ENCODE results near the gene BABAM2.
"Not testable (repeated sequence)": the region's sequence is repeated elsewhere in the genome, so short reads cannot be mapped to it uniquely, and the experiment has no call there.

BABAM2 gene

DNA sequence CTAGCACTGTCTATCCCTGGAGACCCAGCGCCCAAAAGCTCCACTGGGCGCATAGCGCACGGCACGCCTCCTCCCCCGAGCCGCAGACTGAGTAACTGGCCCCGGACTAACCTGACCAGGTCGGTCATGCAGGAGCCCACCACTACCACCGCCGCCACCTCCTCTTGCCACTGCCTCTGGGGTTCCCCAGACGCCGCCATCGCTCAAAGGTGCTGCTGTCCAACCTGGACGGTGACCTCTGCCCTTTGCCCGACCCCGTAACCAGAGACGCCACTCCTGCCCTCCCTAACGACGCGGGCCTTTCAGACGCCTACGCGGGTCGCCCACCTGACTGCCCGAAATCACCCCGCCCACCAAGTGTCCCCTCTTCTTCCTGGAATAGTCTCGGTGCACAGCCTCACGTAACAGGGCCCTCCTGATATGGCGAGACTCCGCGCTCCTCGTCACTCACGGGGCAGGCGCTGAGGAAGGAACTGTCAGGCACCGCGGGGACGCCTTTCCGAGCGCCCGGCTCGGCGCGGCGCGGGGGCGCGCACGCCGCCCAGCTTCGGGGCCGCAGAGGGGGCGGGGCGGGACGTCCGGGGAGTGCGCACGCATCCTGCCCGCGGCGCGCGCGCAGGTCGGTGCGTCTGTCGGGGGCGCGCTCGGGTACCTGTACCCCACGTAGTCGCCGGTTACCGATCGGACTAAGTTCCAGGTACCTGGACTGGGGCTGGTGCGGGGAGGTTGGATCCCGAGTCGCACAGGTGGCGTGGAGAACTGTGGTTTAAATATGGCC, at the start of gene BABAM2, which contains the start of gene RBKS:
TSS of gene BABAM2 (plus strand) at position 584 of the 778 bp plus-strand sequence. CDS start 3,828 bp downstream, outside the sequence.
TSS of gene RBKS (minus strand) at position 242 of the 778 bp plus-strand sequence. CDS start at position 200, 42 bp downstream.
- peak; percentile 74 for DNase-seq

DNA sequence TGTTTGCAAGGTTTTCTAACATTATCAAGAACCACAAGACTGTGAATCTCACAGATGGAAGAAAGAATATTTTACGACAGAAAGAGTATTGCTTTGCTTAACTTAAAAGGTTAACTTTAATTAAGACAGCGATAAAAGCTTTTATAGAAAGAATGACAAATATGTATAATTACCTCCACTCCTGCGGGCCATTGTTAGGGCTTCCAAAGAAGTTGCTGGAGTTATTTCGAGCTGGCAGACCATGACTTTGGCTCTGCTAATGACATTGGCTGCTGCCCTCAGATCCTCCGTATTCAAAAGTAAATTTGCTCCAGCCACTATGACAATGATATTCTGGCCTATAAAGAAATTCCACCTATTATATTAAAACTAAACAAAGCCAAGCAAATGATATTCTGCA, 47.6 kb upstream of the BABAM2 start:
- no peak for DNase-seq

DNA sequence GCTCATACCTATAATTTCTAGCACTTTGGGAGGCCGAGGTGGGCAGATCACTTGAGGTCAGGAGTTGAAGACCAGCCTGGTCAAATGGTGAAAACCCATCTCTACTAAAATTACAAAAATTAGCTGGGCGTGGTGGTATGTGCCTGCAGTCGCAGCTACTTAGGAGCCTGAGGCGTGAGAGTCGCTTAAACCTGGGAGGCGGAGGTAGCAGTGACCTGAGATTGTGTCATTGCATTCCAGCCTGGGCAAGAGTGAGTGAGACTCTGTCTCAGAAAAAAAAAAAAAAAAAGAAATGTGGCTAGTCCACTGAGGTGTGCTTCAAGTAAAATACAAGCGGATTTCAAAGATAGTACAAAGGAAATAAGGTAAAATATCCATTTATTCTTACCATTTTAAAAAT, 46.5 kb upstream of the BABAM2 start:
- no peak for DNase-seq

DNA sequence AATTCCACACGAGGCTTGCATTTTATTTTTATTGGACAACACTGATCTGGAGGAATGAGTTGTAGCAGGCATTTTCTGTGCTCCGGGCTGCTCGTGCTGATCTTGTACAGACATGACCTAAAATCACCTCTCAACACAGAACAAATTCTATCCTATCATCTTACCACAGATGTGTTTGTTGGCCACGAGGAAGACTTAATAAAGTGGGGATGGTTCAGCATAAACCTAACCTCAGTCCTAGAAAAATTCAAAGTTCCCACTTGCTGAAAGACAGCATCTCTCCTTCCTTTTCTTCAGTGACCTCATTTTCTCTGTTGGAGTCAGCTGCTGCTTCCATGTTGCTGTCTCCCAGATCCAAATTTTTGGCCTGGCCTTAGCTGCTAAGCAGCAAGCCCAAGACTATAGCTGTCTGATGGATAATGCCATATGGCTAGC, 45.7 kb upstream of the BABAM2 start:
- DNase-seq: no peak

DNA sequence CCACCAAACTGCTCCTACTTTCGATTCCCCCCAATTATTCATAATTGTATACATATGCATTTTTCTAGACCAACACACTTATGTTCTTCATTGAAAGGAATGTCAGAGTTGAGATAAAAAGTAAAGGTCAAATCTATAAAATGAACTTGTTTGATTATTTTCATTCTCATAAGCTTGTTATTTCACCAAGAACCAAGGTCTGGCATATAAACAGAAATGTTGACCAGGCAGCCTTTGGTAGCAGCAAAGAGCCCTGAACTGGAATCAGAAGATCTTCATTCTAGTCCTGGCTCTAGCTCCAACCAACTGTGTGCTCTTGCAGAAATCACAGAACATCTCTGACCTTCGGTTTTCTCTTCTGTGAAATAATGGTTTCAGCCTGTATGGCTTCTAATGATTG, 43.2 kb upstream of the BABAM2 start:
- DNase-seq: no peak

DNA sequence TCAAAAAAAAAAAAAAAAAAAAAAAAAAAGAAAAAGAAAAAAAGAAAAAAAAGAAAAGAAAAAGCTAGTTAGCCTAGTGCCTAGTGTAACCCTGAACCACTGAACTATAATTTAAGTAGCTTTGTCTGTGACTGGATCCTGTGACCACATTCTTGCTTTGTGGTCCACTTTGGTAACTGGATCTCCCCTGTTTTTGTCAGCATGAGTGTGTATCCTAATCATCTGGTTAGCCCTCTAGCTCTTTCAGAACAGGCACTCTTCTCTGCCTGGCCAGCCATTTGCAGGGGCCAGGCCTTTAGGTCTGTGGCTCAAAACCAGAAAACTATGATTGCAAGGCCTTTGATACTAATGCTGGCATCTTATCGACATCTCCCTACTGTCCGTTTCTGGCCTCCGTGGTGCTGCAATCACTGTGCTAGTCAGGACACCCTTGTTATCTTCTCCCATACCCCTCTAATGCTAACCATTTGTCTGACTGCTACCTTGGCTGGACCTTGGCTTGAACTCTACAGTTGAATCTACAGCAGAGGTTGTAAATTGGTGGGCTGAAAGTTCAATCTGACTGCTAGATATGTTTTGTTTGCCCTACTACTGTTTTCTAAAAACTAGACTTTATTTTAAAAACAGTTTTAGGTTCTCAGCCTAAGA, 40.8 kb upstream of the BABAM2 start:
- DNase-seq: no peak

DNA sequence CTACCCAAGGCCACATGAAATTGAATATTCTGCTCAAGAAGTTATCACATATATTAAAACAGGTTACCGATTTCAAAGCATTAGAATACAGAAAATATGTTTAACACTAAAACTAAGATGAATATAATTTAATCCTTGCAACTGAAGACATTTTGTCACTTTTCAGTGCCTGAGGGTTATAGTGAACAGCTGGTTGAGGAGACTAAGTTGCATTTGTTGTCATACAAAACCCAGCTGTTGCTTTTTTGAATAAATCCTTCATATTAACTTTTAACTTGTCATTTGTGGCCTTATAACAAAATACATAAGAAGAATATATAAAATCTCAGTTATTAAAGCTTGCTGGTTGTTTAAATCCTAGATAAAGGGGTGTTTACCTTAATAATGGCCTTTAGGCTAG, 37.8 kb upstream of the BABAM2 start:
- DNase-seq: no peak

DNA sequence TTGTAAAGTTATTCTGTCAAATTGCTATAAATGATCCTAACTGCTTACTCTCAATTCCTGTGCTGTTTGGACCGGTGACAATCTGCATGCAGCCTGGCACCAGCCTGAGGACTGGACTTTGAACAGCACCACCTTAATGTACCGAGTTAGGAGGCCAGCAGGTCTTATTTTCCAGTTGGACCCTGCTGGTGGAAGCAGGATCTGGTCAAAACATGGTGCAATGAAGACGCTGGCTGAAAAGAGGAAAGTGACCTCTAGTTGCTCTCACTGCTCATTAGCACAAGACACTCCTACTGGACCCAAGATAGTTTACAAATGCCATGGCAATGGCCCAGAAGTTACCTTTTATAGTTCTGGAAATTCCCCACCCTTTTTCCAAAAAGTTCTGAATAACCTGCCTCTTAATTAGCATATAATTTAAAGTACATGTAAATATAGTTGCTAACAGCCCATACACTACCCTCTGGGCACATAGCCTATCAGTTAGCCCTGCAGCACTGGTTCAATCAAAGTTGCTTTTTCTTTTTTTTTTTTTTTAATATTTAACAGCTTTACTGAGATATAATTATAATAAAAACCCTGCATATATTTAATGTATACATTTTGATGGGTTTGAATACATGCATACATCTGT, 36.2 kb upstream of the BABAM2 start:
- no peak for DNase-seq

DNA sequence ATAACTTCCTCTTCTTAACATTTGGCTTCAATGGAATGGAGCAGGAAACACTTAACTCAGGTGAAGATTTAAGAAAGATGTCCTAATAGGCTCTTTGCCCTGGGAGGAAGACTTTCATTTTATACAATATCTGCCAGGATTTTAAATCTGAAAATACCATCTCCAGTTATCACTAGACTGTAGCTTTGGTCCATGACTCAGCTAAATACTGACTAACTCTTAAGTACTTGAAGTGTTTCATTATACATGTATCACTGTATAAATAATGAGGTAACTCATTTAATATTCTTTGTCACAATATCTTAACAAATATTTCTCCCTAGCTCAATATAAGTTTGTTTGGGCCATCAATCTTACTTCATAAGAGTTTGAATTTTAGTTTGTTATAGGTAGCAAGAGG, 35.1 kb upstream of the BABAM2 start:
- DNase-seq: peak; percentile 21

DNA sequence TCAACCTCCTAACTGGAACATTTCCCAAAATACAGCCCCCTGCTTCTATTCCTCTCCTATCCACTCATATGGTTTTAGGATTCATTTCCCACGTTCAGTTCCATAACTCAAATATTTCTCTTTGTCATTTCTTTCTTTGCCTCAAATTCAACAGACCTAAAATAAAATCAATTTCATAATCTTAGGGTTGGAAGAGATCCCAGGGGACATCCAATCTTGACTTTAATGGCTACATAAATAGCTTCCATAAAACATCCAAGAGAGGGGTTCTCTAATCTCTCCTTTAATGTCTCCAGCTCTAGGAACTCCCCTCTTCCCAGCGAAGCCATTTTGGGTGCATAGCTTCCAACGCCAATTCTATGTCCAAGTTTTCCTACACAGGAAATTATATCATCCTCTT, 34.1 kb upstream of the BABAM2 start:
- no peak for DNase-seq

DNA sequence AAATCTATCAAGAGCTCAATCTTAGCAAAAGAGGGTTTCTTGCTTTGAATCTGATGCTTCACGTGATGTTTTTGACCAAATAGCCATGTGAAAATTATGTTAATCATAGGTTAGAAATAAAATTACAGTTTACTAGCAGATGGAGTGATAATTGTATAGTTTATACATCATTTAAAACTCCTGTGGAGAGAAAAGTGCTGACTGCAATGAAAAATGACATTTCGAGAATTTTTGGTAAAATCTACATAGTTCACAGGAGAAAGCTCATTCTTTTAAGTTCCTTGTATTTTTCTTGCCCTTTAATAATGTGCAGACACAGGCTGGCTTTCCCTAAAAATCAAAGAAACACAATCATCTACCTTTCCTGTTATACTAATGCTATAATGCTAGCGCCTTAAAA, 33.6 kb upstream of the BABAM2 start:
- DNase-seq: no peak

DNA sequence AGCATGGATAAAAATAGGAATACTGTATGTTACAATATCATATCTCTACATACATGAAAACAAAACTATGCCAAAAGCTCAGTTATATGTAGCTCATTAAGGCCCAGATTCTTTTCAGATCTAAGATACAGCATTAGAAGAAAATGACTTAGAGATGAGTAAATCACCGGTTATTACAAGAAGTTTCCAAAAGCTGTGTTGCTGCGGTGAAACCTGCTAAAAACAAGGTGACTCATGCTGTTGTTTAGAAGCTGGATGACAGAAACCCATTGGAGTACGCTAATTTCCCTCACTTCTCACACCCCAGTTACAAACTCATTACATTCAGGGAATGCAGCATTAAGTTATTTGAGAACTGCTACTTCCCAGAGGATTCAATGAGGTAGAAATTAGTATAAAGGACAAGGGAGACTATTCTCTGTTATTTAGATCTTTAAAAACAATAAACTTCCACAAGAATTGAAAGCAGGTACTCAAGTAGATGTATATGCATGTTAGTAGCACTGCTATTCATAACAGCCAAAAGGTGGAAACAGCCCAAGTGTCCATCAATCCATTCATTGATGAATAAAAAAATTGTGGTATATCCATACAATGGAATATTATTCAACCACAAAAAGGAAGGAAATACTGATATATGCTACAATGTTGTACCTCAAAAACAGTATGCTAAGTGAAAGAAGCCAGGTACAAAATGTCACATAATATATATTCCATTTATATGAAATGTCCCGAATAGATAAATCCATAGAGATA, 32.9 kb upstream of the BABAM2 start:
- DNase-seq: peak; percentile 31

DNA sequence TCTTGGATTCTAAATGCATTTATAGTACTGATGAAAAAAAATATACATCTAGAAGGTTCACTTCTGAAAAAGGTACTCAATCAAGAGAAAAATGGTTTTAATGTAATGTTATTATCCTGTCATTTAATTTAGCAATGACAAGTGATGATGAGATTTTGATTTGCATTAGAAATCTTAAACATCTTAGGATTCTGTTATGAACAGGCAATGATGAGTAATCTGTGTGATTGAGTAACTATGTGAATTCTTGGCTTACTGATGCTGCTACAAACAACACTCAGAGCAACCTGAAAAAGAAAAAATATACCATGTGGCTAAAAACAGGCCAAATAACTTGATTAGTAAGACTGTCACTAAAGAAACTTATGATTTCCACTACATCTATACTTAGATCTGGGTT, 30.4 kb upstream of the BABAM2 start:
- DNase-seq: no peak

DNA sequence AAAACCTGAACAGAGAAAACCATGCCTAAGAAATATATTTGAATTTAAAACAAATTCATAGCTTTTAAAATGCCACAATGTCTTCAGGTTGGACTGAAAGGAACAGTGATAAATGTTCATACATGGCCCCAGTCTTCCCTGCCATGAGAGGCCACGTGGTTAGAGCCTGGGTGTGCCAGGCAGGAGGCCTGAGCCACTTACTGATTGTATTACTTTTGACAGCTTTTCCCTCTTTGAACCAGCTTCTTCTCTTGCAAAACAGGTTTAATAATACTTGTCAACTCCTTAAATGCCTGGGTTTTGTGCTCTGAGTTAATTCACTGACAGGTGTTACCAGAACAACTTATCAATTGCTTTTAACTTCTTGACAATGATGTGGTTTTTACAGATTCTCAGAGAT, 27.4 kb upstream of the BABAM2 start:
- DNase-seq: no peak

DNA sequence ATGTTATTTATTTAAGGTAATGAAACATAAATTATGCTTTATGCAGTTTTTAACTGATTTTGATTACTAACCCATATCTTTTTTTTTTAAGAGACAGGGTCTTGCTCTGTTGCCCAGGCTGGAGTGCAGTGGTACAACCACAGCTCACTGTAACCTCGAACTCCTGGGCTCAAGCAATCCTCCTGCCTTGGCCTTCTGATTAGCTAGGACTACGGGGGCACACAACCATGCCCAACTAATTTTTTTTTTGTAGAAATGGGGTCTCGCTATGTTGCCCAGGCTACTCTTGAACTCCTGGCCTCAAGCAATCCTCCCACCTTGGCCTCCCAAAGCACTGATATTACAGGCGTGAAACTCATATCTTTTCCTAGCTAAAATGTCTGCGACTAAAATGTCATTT, 26.6 kb upstream of the BABAM2 start:
- not testable (repeated sequence) for DNase-seq

DNA sequence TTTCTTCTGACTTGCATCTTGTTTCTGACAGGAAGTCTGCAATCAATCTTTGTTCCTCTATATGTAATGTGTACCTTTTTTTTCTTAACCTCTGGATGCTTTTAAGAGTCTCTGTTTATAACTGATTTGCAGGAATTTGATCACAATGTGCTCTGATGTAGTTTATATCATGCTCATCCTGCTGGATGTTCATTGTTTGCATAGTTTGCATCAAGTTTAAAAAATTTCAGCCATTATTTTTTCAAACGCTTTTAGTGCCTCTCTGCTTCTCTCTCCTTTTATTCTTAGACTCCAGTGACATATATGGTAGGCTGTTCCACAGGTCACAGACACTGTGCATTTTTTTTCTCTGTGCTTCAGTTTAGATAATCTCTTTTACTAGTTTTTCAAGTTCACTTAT, 24.3 kb upstream of the BABAM2 start:
- no peak for DNase-seq

DNA sequence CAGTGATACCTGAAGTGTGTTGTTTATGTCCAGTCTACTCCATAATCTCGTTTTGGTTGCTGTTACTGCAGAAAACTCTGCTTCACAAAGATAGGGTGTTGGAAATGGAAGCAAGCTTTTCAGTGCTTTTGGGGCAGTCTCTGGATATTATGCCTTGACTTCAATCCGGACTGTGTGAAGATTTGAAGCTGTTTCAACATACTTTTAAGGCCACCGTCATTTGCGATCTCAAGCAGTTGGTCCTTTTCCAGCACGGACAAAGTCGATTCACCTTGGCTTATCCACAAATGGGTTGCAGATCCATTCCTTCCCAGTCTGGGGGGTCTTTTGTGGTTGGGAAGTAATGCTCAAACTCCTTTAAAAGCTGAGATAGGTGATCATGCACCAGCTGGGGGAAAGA, 20.8 kb upstream of the BABAM2 start:
- no peak for DNase-seq

DNA sequence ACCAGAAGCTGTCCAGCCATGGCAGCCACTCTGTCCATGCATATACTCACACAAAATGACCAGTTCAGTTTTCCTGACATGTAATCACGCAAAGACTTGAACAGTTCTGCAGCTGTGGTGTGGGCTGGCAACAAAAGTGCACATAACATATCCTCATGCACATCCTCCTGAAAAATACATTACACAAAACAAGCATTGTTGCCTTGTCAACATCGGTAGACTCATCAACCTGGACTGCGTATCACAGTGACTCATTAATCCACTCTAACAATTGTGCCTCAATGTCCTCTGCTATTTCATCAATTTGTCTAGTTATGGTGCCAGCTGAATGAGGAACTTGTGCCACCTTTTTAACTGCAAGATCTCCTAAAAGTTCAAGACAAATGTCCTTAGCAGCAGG, 19.8 kb upstream of the BABAM2 start:
- no peak for DNase-seq

DNA sequence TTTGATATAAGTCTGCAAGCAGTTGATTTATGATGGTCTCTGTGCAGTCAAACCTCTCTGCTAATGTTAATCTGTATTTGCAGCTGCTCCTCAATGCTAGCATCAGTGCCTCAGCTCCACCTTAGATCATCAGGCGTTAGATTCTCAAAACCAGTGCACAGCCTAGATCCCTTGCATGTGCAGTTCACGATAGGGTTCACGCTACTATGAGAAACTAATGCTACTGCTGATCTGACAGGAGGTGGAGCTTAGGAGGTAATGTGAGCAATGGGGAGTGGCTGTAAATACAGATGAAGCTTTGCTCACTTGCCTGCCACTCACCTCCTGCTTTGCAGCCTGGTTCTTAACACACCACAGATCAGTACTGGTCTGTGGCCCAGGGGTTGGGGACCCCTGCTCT, 18.7 kb upstream of the BABAM2 start:
- DNase-seq: no peak

DNA sequence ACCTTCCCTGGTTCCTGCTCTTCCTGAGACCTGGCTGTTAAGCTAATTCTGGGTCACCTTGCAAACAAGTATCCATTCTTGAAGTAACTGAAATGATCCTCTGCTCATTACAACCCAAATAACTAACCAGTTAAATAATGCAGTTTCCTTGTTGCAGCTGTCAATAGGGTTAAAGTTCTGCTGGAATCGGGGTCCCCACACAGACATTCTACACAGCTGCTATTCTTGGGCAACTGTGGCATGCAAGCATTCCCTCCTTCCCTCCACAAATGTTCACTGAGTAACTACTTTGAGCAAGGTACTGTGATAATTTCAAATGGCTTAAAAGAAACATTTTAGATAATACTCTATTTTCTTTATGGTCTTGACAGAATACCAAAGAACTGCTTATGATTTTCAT, 17.4 kb upstream of the BABAM2 start:
- no peak for DNase-seq

DNA sequence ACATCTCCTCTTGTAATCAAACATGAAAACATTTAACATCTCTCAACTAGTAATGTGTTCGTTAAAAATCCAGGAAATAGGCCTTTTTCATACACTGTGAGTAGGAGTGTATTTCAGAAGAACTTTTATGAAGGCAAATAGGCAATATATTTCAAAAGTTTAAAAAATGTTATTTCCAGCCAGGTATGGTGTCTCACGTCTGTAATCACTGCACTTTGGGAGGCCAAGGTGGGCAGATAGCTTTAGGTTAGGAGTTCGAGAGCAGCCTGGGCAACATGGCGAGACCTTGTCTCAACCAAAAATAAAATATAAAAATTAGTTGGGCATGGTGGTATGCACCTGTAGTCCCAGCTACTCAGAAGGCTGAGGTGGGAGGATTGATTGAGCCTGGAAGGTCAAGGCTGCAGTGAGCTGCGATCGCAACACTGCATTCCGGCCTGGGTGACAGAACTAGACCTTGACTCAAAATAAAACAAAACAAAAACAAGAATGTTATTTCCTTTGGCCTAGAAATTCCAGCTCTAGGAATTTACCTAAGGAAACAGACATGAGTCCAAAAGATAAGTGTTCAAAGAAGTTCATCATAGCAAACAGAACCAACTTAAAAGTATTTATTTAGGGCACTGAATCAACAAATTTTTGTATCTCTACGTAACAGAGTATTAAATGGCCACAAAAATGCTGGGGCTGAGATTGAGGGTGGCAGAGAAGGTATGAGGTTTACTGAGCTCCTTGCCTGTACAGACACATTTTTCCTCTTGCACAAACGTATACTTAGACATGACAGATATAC, 15.2 kb upstream of the BABAM2 start:
- DNase-seq: no peak

DNA sequence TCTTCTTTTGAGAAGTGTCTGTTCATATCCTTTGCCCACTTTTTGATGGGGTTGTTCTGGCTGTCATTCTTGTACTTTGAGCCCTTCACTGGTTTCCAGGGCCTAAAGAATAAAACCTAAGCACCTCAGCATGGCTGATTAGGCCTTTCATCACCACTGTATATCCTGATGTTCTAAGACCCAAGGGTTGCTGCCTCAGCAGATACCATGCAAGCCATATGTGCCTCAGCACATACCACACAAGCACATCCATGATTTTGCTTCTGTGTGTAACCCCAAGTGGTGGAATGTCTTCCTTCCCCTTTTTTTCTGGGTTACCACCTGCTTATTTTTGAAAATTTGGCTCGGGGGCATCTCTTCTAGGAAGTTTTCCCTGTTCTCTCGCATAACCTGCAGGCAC, 11.7 kb upstream of the BABAM2 start:
- no peak for DNase-seq

All from amniotic stem cell (primary cell).